Limb (tissue), 2 donors: ENCODE measurements around the gene EFNA5.

ENCODE experiments used
- DNase-seq, 2 donors: peaks; one replicate each; pipeline ENCODE4 v3.0.0-alpha.2; 2016; ENCODE audit errors: extremely low spot score in 2 of 2

Gene EFNA5

GRCh38 chr5:107401470-107402122, 269.1 kb downstream of the EFNA5 start:
- no peak for DNase-seq

GRCh38 chr5:107400328-107400727, 270.4 kb downstream of the EFNA5 start:
- no peak for DNase-seq

- DNase-seq = no peak
Observed at GRCh38 chr5:107398703-107399102, 272.0 kb downstream of the EFNA5 start.

- DNase-seq = no peak
Observed at GRCh38 chr5:107396351-107396690, 274.4 kb downstream of the EFNA5 start.

- DNase-seq = no peak
Observed at GRCh38 chr5:107395632-107396350, 274.9 kb downstream of the EFNA5 start.

- DNase-seq = peak in 1 of 2 donors; percentile 18
Observed at GRCh38 chr5:107393851-107394250, 276.9 kb downstream of the EFNA5 start.

GRCh38 chr5:107391787-107392186, 278.9 kb downstream of the EFNA5 start:
- no peak for DNase-seq

GRCh38 chr5:107389775-107390148, 281.0 kb downstream of the EFNA5 start:
- DNase-seq = no peak

- DNase-seq = peak in 1 of 2 donors; percentile 83
Observed at GRCh38 chr5:107389130-107389774, 281.5 kb downstream of the EFNA5 start.

- peak in 1 of 2 donors; percentile 48 for DNase-seq
Observed at GRCh38 chr5:107388141-107388861, 282.4 kb downstream of the EFNA5 start.

- no peak for DNase-seq
Observed at GRCh38 chr5:107387526-107388140, 283.1 kb downstream of the EFNA5 start.

- DNase-seq = no peak
Observed at GRCh38 chr5:107385708-107386107, 285.0 kb downstream of the EFNA5 start.

GRCh38 chr5:107384256-107384655, 286.5 kb downstream of the EFNA5 start:
- DNase-seq = no peak

GRCh38 chr5:107383414-107383813, 287.3 kb downstream of the EFNA5 start:
- no peak for DNase-seq

GRCh38 chr5:107381189-107381856, 289.4 kb downstream of the EFNA5 start:
- no peak for DNase-seq

- DNase-seq = no peak
Observed at GRCh38 chr5:107380654-107381053, 290.1 kb downstream of the EFNA5 start.

GRCh38 chr5:107378218-107378899, 292.4 kb downstream of the EFNA5 start:
- no peak for DNase-seq

GRCh38 chr5:107377277-107377609, 293.5 kb downstream of the EFNA5 start:
- no peak for DNase-seq

GRCh38 chr5:107376546-107377276, 294.0 kb downstream of the EFNA5 start:
- DNase-seq = no peak
